Lower leg skin (tissue), 4 donors: ENCODE results near the gene VSTM4. TPM values are rescaled to one million over a fixed set of nuclear protein-coding genes. Genes with fewer than 3 reads are reported as not detected.

Experiments
- DNase-seq, 2 donors: peaks; one replicate each; pipeline ENCODE4 v3.0.0-alpha.2; 2019; ENCODE audit warnings: low spot score in 2 of 2
- H3K4me3 ChIP-seq: fragments of 200-600 bp; sonication (generic); 2 replicates; pipeline ENCODE4 v1.5.1; 2017; ENCODE audit warnings: mild to moderate bottlenecking, low read depth; ENCODE audit not compliant: poor library complexity, severe bottlenecking
- CTCF ChIP-seq, 3 donors: fragments of 450-650 bp; IDR thresholded peaks; one replicate each; pipeline ENCODE4 v1.5.1; 2016; ENCODE audit warnings: antibody characterized with exemption in 3 of 3, mild to moderate bottlenecking in 3 of 3, moderate library complexity in 2 of 3
- POLR2A ChIP-seq, 2 donors: fragments of 450-650 bp; IDR thresholded peaks; one replicate each; pipeline ENCODE4 v1.6.1; 2016 to 2017; ENCODE audit warnings: antibody characterized with exemption in 2 of 2, mild to moderate bottlenecking in 1 of 2, moderate library complexity in 1 of 2
- WGBS, 2 donors: methylation state at CpG; one replicate each; pipeline ENCODE4 v1.1.5; 2018; 5-methylcytosine and 5-hydroxymethylcytosine counted together
- intact Hi-C: fragments of 100-400 bp; cut with DNase I; formaldehyde crosslinking; loops from one replicate; pipeline ENCODE4 v1.15.0; 2023; ENCODE audit warnings: low total_unique reads
- total RNA-seq, 4 donors: library from RNA; depleted of rRNA; stranded (reverse); fragments of >200 nt; gene quantifications; one replicate each; pipeline ENCODE4 v1.1.0, GENCODE V29; 2016

The VSTM4 gene
- total RNA-seq, 4 donors from 2014 or later = 1.1 to 5.0 (median 3.3) TPM

- H3K4me3 ChIP-seq = no peak overlapping the region
- 63 to 65% methylated on average over 6 of the region's 6 CpGs for WGBS, 2 donors
- DNase-seq = peak in 1 of 2 donors; percentile 12
- intact Hi-C loops = no loop called here
- no peak for TF ChIP-seq POLR2A (IDR thresholded peaks at IDR 0.05)
- TF ChIP-seq CTCF (IDR thresholded peaks at IDR 0.05) = no peak
Observed at GRCh38 chr10:49118430-49119074, 3.2 kb upstream of the VSTM4 start.

- TF ChIP-seq CTCF (IDR thresholded peaks at IDR 0.05) (no peak), POLR2A (IDR thresholded peaks at IDR 0.05) (no peak)
- DNase-seq = no peak
- WGBS, 2 donors = 76% methylated on average over 4 of the region's 4 CpGs
- no peak overlapping the region for H3K4me3 ChIP-seq
- intact Hi-C loops = no loop called here
Observed at GRCh38 chr10:49117376-49118070, 2.2 kb upstream of the VSTM4 start.

- intact Hi-C loops = no loop called here
- H3K4me3 ChIP-seq = no peak overlapping the region
- TF ChIP-seq CTCF (IDR thresholded peaks at IDR 0.05) = no peak
- TF ChIP-seq POLR2A (IDR thresholded peaks at IDR 0.05) = no peak
- peak in 1 of 2 donors; percentile 72 for DNase-seq
- 70 to 77% methylated on average over 5 of the region's 5 CpGs for WGBS, 2 donors
Observed at GRCh38 chr10:49116509-49117375, 1.4 kb upstream of the VSTM4 start.

- WGBS, 2 donors = 85 to 86% methylated on average over 8 to 12 of the region's 14 CpGs
- intact Hi-C loops = no loop called here
- peak in 1 of 2 donors; percentile 82 for DNase-seq
- TF ChIP-seq POLR2A (IDR thresholded peaks at IDR 0.05) = no peak
- TF ChIP-seq CTCF (IDR thresholded peaks at IDR 0.05) = no peak
- H3K4me3 ChIP-seq = no peak overlapping the region
Observed at GRCh38 chr10:49115796-49116508, 630 bp upstream of the VSTM4 start.

GRCh38 chr10:49114718-49115014 is 656 bp downstream of the VSTM4 start:
- 17 to 24% methylated on average over 7 to 9 of the region's 9 CpGs for WGBS, 2 donors
- TF ChIP-seq POLR2A (IDR thresholded peaks at IDR 0.05) = no peak
- no peak for TF ChIP-seq CTCF (IDR thresholded peaks at IDR 0.05)
- peak overlapping the region; percentile 35 for H3K4me3 ChIP-seq
- DNase-seq = no peak
- intact Hi-C loops = no loop called here
